Fibroblast of the aortic adventitia (primary cell): ENCODE data around the gene CHPF. TPM values are rescaled to one million over a fixed set of nuclear protein-coding genes. Genes with fewer than 3 reads are reported as not detected.

Source experiments
- DNase-seq: peaks from one replicate; pipeline ENCODE4 v3.0.0-alpha.2; 2010; ENCODE audit warnings: low read depth
- H3K4me3 ChIP-seq: 2 replicates; pipeline ENCODE4 v1.5.1; 2011; ENCODE audit warnings: low read depth, mild to moderate bottlenecking, control low read depth, low read length, moderate library complexity
- CTCF ChIP-seq: IDR thresholded peaks from 2 replicates; pipeline ENCODE4 v1.5.1; 2011; ENCODE audit warnings: mild to moderate bottlenecking, low read length, control low read depth, inconsistent platforms; ENCODE audit not compliant: insufficient read depth
- total RNA-seq: library from RNA; depleted of rRNA; stranded (reverse); fragments of >200 nt; gene quantifications from 2 replicates; pipeline ENCODE4 v1.2.3, GENCODE V29; 2012; ENCODE audit warnings: low replicate concordance

Gene CHPF
- total RNA-seq, 1 donor = 62.4 TPM

DNA sequence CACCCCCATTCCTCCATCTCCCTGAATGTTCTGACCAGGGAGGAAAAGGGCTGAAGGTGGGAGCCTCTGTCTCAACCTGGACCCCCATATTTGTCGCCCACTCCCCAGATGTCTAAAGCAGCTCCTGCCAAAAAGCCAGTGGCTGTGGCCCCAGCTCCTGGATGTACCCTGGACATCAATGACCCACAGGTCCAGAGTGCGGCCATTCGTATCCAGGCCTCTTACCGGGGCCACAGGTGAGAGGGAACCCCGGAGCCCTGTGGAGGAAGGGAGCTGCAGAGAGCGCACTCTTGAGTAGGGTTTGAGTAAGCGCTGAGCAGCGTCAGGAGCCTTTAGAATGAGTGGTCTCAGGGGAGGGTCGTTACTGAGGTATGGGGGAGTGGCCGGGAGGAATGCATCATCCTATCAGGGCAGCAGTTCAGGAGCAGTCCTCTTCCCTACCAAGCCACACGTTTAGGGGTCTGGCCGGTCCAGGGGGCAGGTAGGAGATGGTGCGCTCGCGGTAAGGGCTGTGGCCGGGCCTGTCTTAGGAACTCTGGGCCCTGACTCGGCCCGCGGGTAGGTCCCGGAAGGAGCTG lies 47.3 kb downstream of the CHPF start:
- no peak for DNase-seq
- no peak overlapping the region for H3K4me3 ChIP-seq
- TF ChIP-seq CTCF = no peak

- TF ChIP-seq CTCF = peak; percentile 72
- no peak overlapping the region for H3K4me3 ChIP-seq
- peak; percentile 70 for DNase-seq
These were observed 48.0 kb downstream of the CHPF start for GRCh38 chr2:219495531-219496122.

GRCh38 chr2:219494952-219495530 lies 48.6 kb downstream of the CHPF start:
- H3K4me3 ChIP-seq = no peak overlapping the region
- no peak for TF ChIP-seq CTCF
- no peak for DNase-seq

DNA sequence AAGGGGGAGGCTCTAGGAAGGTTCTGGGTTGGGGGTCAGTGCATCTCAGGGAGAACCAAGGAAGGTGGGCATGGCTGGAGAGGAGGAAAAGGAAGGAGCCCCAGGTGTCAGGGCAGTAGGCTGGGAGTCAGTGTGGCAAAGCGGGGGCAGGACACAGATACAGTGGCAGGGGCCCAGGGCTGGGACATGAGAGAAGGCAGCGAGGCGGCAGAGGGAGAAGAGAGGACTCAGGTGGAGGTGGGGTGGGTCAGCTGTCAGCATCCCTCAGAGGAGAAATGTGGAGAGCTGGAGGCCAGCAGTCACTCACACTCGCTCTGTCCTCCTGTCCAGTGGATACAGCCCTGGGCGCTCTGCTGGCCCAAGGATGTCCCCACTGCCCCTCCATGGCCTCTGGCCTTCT lies 50.5 kb downstream of the CHPF start:
- DNase-seq = no peak
- no peak for TF ChIP-seq CTCF
- no peak overlapping the region for H3K4me3 ChIP-seq

DNA sequence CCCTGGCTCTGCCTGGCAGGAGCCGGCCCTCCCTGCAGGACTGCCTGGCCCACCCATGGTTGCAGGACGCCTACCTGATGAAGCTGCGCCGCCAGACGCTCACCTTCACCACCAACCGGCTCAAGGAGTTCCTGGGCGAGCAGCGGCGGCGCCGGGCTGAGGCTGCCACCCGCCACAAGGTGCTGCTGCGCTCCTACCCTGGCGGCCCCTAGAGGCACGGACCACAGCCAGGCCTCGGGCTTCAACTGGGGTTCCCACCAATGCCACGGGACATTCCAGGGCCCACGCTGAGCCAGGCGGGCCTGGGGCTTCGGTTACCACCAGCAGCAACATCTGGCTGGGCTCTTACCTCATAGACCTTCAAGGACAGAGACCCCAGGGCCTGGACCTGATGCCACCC lies 51.0 kb downstream of the CHPF start:
- H3K4me3 ChIP-seq = no peak overlapping the region
- TF ChIP-seq CTCF = no peak
- no peak for DNase-seq

DNA sequence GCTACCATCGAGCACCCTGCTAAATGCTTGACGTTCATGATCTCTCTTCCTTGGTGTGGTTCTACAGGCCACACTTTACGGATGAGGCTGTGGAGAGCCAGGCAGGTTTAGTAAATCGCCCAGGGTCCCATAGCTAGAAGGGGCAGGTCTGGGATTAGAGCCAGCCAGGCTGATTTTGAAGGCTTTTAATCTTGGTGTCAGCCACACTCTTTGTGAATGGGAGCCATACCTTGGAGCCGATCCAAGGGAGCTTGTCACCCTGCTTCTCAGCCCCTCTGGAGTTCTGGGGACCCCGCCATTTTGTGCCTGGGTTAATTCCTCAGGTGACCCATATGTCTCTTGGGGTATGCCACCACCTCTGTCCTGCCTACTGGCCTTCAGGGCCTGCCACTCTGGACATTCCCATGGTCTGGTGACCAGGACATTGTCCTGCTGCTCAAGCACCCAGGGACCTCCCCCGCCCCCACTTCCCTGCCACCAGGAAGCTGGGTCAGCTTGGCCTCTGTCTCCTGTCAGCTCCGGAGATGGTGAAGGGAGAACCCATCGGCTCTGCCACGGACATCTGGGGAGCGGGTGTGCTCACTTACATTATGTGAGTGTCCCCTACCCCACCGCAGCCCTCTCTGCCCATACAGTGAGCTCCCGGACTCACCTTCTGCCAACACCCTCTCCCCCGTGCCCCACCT lies 52.2 kb downstream of the CHPF start:
- no peak overlapping the region for H3K4me3 ChIP-seq
- no peak for DNase-seq
- TF ChIP-seq CTCF = no peak
